HG03280 (cell line): ENCODE measurements around the gene RASL10B.
"Not testable (repeated sequence)": the region's sequence is repeated elsewhere in the genome, so short reads cannot be mapped to it uniquely, and the experiment has no call there.

Experiments
- ATAC-seq: cut with Tn5 transposase; IDR thresholded peaks from one replicate; pipeline ENCODE4 v1.9.1; 2021; ENCODE audit warnings: mild to moderate bottlenecking, moderate library complexity; ENCODE audit not compliant: unreplicated experiment

RASL10B gene, protein sequence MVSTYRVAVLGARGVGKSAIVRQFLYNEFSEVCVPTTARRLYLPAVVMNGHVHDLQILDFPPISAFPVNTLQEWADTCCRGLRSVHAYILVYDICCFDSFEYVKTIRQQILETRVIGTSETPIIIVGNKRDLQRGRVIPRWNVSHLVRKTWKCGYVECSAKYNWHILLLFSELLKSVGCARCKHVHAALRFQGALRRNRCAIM

DNA sequence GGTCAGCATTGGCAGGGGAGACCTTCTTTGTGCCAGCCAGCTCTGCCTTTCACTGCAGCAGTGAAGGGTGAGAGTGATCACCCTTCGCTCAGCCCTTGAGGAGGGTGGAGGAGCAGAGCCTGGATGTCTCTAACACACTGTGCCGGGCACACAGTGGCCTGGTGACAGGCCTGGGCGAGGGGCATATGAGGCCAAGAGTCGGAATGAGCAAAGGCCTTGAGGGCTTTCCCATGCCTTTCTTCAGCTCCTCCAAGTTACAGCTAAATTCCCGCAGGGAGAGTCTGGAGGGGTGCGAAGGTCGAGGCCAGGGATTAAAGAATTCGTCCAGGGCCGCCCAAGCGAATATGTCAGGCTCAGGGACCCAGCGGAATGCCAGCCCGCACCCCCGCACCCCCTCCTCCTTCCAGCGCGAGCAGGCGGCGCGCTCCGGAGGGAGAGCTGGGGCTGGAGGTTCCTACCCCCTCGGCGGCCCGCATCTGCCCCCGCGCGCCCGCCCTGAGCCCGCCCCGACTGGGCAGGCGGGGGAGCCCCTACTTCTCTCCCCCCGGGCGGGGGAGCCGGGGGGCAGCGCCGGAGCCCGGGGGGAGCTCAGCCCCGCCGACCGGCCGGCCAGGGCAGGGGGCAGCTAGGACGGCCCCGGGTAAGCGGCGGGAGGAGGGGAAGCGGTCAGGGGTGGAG is at the start of gene RASL10B:
Gene RASL10B (plus strand): TSS at position 401 of the 678 bp plus-strand sequence. CDS start 3,546 bp downstream, outside the sequence.
- no peak for ATAC-seq

DNA sequence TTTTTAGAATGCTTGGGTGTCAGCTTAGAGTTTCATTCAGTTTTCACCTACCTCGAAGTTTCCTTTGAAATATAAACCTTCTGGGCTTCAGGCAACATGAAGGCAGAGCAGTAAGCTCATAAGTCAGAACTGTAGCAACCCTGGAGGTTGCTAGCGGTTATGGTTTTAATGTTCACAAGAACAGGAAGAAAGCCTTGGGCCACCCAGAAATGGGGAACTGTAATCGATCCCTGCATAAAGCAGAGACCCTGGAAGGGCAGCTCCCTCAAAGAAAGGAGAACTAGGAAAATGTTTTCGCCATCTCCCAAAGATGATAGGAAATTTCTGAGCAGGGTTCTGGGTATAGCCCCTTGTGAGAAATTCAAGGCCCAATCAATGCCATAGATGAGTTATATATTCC is 47.8 kb upstream of the RASL10B start:
- ATAC-seq, result no peak

DNA sequence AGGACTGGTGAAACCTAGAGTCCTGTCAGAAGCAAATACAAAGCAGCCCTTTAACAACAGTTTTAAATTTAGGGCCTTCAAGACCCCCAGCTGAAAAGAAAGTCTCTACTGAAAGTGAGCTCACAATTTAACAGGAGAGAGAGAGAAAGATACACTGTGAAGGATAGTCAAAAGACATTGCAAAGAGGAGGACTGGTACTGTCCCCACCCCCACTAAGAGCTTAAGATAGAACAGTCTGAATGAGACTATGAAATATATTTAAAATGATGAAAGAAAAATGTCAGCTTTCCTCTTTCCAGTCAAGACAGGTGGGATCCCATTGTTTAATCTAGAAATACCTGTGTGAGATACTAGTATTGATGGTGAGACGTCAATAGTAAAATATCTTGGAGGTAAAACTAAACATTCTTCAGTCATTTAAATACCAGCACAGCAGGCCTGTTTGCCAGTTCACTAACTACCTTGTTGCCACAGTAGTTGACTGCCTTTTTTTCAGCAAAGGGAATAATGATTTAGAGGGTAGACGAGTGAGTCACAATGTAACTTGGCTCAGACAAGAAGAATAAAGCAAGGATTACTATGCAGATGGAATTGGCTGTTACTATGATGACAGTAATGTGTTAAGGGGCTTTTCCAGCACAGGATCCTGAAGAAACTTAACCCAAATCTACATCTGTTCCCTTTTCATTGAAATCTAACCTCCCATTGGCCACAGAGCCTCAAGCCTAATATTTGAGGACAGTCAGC is 47.2 kb upstream of the RASL10B start:
- ATAC-seq, result no peak

DNA sequence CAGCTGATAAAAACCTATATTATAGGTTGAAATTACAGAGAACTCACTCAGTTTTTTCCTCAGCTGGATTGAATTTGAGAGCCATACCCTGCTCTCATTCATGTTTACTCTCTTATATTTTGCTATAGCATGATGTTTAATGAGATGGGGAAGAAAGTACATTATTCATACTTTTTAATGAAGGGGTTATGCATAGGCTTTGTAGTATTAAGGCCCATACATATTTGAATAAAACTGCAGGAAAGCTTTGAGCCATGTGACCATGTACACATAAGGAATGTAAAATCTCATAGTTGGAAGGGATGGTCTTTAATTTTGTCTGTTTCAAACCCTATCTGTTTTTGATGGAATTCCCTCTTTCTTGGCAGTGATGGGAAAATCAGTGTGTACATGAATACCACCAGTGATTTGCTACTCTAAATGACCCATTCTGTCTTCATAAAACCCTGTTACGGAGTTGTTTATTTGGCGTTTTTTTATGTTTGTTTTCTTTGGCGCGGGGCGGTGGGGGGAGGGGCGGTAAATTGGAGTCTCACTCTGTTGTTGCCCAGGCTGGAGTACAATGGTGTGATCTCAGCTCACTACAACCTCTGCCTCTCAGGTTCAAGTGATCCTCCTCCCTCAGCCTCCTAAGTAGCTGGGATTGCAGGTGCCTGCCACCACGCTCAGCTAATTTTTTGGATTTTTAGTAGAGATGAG is 38.8 kb upstream of the RASL10B start:
- ATAC-seq, result no peak

DNA sequence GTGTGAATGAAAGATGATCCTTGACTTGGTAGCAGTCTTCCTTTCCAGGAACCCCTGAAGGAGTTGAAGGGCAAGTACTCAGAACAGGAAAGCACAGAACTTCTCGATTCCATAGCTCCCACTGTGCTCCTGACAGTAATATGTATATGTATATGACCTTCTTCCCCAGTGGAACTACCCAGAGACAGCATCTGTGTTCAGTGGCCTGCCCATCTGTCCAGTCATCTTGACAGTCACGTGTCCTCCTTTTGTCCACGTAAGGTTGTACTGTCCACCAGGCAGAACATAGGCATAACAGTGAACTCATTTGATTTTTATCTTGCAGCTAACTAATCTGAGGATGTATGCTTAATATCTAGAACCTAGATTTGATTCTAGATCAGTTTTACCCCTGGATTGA is 37.8 kb upstream of the RASL10B start:
- no peak for ATAC-seq

DNA sequence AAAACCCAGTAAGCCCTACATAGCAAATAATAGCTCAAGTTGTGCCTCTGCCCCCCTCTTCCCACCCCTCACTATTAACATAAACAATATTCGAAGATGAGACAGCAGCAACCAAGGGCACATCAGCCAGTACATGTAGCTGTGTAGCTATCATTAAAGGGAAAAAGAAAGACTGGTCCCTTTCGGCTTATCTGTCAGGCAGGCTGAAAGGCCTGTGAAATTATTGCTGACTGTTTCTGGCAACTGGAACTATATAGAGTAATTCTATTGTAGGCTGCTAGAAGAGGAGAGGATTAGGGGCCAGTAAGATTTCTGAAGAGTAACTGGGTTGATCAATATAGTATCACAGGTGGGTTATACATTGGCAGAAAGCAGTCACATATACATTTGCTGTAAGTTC is 36.5 kb upstream of the RASL10B start:
- no peak for ATAC-seq

- ATAC-seq, result no peak
Measured at GRCh38 chr17:35695613-35696012, 35.8 kb upstream of the RASL10B start.

GRCh38 chr17:35698800-35699199 is 32.6 kb upstream of the RASL10B start:
- ATAC-seq, result no peak

GRCh38 chr17:35700150-35700549 is 31.3 kb upstream of the RASL10B start:
- no peak for ATAC-seq

GRCh38 chr17:35701491-35701890 is 29.9 kb upstream of the RASL10B start:
- ATAC-seq, result no peak

- ATAC-seq, result not testable (repeated sequence)
Measured at GRCh38 chr17:35703308-35703707, 28.1 kb upstream of the RASL10B start.

- ATAC-seq, result no peak
Measured at GRCh38 chr17:35705230-35705629, 26.2 kb upstream of the RASL10B start.

DNA sequence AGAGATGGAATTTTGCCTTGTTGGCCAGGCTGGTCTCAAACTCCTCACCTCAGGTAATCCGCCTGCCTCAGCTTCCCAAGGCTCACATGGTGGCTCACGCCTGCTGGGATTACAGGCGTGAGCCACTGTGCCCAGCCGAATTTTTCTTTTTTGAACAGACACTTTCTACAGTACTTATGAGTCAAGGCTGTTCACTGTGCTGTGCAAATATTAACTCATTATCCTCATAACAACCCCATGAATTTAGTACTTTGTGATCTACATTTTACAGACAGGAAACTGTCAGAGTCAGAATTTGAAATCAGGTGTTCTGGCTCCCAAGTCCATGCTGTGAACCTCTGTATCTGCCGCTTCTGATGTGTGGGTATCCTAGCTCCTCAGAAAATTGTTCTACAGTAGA is 25.7 kb upstream of the RASL10B start:
- ATAC-seq, result no peak

DNA sequence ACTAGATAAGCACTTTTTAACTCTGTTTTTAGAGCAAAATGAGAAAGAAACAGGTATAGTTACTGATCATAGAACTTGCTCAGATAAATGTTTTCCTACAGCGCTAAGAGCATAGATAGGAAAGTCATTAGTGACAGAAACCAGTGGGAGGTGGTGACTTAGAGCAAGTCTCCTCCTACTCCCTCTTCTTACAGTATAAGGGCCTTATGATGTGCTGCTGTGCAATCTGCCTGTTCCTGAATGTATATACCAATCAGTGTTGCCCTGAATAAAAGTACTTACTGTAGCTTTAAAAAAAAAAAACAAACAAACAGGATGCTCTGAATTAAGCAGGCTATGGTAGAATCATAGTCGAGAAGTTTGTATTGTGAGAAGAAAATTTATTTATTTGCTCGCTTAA is 23.3 kb upstream of the RASL10B start:
- ATAC-seq, result no peak

DNA sequence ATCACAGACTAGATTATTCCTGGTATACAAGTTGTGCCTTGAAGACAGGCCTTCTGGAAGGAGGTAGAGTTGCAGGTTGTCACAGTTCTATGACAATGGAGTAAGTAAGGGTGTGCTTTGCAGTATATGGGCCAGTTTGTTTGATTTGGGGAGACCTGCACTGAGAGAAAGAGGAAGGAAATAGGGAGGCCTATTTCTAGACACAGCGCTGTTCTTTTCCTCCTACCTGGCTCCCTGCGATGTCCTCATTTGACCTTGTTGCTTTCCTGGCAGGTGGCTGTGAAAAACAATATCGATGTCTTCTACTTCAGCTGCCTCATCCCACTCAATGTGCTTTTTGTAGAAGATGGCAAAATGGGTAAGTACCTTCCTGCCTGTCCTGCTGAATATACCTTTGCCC is 22.5 kb upstream of the RASL10B start:
- ATAC-seq, result no peak

- ATAC-seq, result no peak
Measured at GRCh38 chr17:35709874-35710273, 21.6 kb upstream of the RASL10B start.

GRCh38 chr17:35710950-35711349 is 20.5 kb upstream of the RASL10B start:
- no peak for ATAC-seq

DNA sequence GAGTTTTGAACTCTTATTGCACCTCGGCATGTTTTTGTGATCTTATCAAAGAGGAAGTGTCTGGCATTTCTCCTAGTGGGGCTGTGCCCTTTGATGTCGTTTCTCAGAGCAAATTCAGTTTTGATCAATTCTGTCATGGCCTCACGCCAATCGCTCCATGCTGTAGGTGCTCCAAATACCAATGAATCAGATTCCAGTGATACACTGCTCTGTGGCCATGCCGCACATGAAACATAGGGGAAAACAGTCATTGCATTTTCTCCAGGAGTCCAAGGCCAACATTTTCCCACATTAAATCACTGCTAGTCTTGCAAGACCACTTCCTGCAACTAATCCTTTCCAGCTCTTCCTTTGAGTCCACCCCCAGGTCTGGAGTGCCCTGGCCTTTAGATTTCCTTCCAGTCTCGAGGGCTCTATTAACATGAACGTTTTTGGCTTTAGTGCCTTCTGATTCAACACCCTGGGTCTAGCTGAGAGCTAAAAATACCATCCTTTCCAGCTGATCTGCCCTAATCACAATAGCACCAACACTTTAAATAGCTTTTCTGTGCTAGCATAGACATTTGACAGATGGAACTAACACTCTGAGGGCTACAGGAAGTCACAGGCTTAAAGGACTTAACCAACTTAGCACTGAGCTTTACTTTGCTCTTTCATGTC is 18.2 kb upstream of the RASL10B start:
- no peak for ATAC-seq

- ATAC-seq, result no peak
Measured at GRCh38 chr17:35714988-35715387, 16.5 kb upstream of the RASL10B start.

DNA sequence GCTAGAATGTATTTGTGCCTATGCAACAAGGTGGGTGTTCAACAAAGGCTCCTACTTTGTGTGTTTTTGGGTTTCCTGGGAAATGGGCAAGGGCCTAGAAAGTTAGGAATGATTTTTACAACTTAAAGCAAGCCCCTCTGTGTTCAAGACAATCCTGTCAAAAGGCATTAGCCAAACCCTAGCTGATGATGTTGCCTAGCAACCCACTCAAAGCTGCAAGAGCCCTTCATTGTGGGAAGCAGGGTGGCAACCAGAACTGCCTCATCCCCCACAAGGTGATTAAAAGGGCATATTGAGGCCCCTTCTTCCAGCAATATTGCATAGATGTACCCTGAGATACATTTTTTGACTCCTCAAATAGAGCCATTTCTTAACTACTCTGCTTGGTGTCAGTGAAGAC is 16.0 kb upstream of the RASL10B start:
- ATAC-seq, result no peak

GRCh38 chr17:35716173-35716572 is 15.3 kb upstream of the RASL10B start:
- no peak for ATAC-seq
